HepG2 (cell line): Measurements from ENCODE around the gene CEP78. TPM values are rescaled to one million over a fixed set of nuclear protein-coding genes. Genes with fewer than 3 reads are reported as not detected.
A peak's percentile ranks its signal among the peaks of the same experiment; 100 is the strongest.

Source experiments
- CBFB ChIP-seq: sonication (generic); formaldehyde crosslinking; IDR thresholded peaks from 2 replicates; pipeline ENCODE4 v1.4.0; 2020; ENCODE audit warnings: missing genetic modification reagents
- FOXA1 ChIP-seq, 2 experiments: fragments of 450-650 bp in 1 of 2; sonication (generic) in 1 of 2; formaldehyde crosslinking in 1 of 2; IDR thresholded peaks; 2 replicates each; pipeline versions ENCODE4 v1.4.0 to v1.6.1; 2016 to 2020; ENCODE audit warnings: missing genetic modification reagents in 1 of 2
- GFI1 ChIP-seq: sonication (generic); formaldehyde crosslinking; IDR thresholded peaks from 2 replicates; pipeline ENCODE4 v1.5.0; 2020; ENCODE audit warnings: missing genetic modification reagents, mild to moderate bottlenecking, borderline replicate concordance
- KMT2B ChIP-seq: IDR thresholded peaks from 2 replicates; pipeline ENCODE4 v1.6.1; 2016; ENCODE audit warnings: missing genetic modification reagents, missing compliant biosample characterization
- MED8 ChIP-seq: sonication (generic); formaldehyde crosslinking; IDR thresholded peaks from 2 replicates; pipeline ENCODE4 v1.8.1; 2023; ENCODE audit warnings: mild to moderate bottlenecking, missing genetic modification reagents; ENCODE audit not compliant: insufficient replicate concordance
- ZFX ChIP-seq: sonication (generic); formaldehyde crosslinking; IDR thresholded peaks from 2 replicates; pipeline ENCODE4 v1.4.0; 2020; ENCODE audit warnings: mild to moderate bottlenecking, low read depth, missing genetic modification reagents, moderate library complexity
- polyA plus RNA-seq, 8 experiments: library from polyadenylated mRNA; depleted of rRNA in 3 of 8; stranded (reverse) in 7 of 8; unstranded in 1 of 8; fragments of >200 nt; fragmentation: Illumina TruSeq in 4 of 8; extraction: Trizol in 4 of 8; gene quantifications; 2 replicates each; pipeline versions ENCODE4 v1.2.1 to v1.2.3, GENCODE V29; 2011 to 2016; ENCODE audit warnings: low read depth in 4 of 8, missing spikeins in 1 of 8, mixed read lengths in 1 of 8; ENCODE audit not compliant: insufficient read depth in 1 of 8
- total RNA-seq, 5 experiments: library from RNA; depleted of rRNA; stranded (reverse); fragments of >200 nt; fragmentation: Illumina TruSeq; extraction: Trizol; gene quantifications; 2 replicates each; pipeline ENCODE4 v1.2.3, GENCODE V29; 2016; ENCODE audit warnings: low read depth in 1 of 5
- TF ChIP-seq, protein P1 (sequence below): sonication (generic); formaldehyde crosslinking; IDR thresholded peaks from 2 replicates; pipeline ENCODE4 v1.4.0; 2020; ENCODE audit warnings: missing genetic modification reagents
- TF ChIP-seq, protein P2 (sequence below): sonication (generic); formaldehyde crosslinking; IDR thresholded peaks from 2 replicates; pipeline ENCODE4 v1.4.0; 2020; ENCODE audit warnings: missing genetic modification reagents, borderline replicate concordance
- TF ChIP-seq, protein P3 (sequence below): sonication (generic); formaldehyde crosslinking; IDR thresholded peaks from 2 replicates; pipeline ENCODE4 v1.4.0; 2020; ENCODE audit warnings: missing genetic modification reagents
- TF ChIP-seq, protein P4 (sequence below): sonication (generic); formaldehyde crosslinking; IDR thresholded peaks from 2 replicates; pipeline ENCODE4 v1.4.0; 2020; ENCODE audit warnings: missing genetic modification reagents, borderline replicate concordance
- TF ChIP-seq, protein P5 (sequence below): sonication (generic); formaldehyde crosslinking; IDR thresholded peaks from 2 replicates; pipeline ENCODE4 v1.4.0; 2020; ENCODE audit warnings: missing genetic modification reagents

Gene CEP78
- total and polyA plus RNA-seq, 2 of the 13 experiments (the other 11 are each of a cell fraction or from before 2014, with no cell fraction given) = 5.1 to 30.8 TPM

DNA sequence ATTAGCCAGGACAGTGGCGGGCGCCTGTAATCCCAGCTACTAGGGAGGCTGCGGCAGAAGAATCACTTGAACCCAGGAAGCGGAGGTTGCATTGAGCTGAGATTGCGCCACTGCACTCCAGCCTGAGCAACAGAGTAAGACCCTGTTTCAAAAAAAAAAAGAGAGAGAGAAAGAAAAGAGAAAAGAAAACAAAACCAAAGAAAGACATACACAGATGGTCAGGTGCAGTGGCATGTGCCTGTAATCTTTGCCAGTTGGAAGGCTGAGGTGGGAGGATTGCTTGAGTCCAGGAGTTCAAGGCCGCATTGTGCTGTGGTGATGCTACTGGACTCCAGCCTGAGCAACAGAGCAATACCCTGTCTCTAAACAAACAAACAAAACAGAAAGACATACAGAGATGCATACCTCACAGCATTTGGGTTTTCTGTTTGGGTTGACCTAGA, 51.1 kb downstream of the CEP78 start (continued):
- TF ChIP-seq, protein P1, sequence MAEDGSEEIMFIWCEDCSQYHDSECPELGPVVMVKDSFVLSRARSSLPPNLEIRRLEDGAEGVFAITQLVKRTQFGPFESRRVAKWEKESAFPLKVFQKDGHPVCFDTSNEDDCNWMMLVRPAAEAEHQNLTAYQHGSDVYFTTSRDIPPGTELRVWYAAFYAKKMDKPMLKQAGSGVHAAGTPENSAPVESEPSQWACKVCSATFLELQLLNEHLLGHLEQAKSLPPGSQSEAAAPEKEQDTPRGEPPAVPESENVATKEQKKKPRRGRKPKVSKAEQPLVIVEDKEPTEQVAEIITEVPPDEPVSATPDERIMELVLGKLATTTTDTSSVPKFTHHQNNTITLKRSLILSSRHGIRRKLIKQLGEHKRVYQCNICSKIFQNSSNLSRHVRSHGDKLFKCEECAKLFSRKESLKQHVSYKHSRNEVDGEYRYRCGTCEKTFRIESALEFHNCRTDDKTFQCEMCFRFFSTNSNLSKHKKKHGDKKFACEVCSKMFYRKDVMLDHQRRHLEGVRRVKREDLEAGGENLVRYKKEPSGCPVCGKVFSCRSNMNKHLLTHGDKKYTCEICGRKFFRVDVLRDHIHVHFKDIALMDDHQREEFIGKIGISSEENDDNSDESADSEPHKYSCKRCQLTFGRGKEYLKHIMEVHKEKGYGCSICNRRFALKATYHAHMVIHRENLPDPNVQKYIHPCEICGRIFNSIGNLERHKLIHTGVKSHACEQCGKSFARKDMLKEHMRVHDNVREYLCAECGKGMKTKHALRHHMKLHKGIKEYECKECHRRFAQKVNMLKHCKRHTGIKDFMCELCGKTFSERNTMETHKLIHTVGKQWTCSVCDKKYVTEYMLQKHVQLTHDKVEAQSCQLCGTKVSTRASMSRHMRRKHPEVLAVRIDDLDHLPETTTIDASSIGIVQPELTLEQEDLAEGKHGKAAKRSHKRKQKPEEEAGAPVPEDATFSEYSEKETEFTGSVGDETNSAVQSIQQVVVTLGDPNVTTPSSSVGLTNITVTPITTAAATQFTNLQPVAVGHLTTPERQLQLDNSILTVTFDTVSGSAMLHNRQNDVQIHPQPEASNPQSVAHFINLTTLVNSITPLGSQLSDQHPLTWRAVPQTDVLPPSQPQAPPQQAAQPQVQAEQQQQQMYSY (CRISPR knock-in tag) = no peak
- TF ChIP-seq, protein P2, sequence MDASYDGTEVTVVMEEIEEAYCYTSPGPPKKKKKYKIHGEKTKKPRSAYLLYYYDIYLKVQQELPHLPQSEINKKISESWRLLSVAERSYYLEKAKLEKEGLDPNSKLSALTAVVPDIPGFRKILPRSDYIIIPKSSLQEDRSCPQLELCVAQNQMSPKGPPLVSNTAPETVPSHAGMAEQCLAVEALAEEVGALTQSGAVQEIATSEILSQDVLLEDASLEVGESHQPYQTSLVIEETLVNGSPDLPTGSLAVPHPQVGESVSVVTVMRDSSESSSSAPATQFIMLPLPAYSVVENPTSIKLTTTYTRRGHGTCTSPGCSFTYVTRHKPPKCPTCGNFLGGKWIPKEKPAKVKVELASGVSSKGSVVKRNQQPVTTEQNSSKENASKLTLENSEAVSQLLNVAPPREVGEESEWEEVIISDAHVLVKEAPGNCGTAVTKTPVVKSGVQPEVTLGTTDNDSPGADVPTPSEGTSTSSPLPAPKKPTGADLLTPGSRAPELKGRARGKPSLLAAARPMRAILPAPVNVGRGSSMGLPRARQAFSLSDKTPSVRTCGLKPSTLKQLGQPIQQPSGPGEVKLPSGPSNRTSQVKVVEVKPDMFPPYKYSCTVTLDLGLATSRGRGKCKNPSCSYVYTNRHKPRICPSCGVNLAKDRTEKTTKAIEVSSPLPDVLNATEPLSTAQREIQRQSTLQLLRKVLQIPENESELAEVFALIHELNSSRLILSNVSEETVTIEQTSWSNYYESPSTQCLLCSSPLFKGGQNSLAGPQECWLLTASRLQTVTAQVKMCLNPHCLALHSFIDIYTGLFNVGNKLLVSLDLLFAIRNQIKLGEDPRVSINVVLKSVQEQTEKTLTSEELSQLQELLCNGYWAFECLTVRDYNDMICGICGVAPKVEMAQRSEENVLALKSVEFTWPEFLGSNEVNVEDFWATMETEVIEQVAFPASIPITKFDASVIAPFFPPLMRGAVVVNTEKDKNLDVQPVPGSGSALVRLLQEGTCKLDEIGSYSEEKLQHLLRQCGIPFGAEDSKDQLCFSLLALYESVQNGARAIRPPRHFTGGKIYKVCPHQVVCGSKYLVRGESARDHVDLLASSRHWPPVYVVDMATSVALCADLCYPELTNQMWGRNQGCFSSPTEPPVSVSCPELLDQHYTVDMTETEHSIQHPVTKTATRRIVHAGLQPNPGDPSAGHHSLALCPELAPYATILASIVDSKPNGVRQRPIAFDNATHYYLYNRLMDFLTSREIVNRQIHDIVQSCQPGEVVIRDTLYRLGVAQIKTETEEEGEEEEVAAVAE = no peak
- TF ChIP-seq, protein P3, sequence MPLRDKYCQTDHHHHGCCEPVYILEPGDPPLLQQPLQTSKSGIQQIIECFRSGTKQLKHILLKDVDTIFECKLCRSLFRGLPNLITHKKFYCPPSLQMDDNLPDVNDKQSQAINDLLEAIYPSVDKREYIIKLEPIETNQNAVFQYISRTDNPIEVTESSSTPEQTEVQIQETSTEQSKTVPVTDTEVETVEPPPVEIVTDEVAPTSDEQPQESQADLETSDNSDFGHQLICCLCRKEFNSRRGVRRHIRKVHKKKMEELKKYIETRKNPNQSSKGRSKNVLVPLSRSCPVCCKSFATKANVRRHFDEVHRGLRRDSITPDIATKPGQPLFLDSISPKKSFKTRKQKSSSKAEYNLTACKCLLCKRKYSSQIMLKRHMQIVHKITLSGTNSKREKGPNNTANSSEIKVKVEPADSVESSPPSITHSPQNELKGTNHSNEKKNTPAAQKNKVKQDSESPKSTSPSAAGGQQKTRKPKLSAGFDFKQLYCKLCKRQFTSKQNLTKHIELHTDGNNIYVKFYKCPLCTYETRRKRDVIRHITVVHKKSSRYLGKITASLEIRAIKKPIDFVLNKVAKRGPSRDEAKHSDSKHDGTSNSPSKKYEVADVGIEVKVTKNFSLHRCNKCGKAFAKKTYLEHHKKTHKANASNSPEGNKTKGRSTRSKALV = no peak
- TF ChIP-seq GFI1 (CRISPR knock-in tag) (peak; percentile 90), MED8 (CRISPR knock-in tag) (no peak), CBFB (CRISPR knock-in tag) (no peak), FOXA1 (IDR thresholded peaks at IDR 0.05) (peak; percentile 60), FOXA1 (CRISPR knock-in tag; IDR thresholded peaks at IDR 0.05) (peak; percentile 77), ZFX (0 out of 2 replicates have a peak, but pooled peaks have one; percentile 31), KMT2B (CRISPR knock-in tag) (no peak)
- TF ChIP-seq, protein P4, sequence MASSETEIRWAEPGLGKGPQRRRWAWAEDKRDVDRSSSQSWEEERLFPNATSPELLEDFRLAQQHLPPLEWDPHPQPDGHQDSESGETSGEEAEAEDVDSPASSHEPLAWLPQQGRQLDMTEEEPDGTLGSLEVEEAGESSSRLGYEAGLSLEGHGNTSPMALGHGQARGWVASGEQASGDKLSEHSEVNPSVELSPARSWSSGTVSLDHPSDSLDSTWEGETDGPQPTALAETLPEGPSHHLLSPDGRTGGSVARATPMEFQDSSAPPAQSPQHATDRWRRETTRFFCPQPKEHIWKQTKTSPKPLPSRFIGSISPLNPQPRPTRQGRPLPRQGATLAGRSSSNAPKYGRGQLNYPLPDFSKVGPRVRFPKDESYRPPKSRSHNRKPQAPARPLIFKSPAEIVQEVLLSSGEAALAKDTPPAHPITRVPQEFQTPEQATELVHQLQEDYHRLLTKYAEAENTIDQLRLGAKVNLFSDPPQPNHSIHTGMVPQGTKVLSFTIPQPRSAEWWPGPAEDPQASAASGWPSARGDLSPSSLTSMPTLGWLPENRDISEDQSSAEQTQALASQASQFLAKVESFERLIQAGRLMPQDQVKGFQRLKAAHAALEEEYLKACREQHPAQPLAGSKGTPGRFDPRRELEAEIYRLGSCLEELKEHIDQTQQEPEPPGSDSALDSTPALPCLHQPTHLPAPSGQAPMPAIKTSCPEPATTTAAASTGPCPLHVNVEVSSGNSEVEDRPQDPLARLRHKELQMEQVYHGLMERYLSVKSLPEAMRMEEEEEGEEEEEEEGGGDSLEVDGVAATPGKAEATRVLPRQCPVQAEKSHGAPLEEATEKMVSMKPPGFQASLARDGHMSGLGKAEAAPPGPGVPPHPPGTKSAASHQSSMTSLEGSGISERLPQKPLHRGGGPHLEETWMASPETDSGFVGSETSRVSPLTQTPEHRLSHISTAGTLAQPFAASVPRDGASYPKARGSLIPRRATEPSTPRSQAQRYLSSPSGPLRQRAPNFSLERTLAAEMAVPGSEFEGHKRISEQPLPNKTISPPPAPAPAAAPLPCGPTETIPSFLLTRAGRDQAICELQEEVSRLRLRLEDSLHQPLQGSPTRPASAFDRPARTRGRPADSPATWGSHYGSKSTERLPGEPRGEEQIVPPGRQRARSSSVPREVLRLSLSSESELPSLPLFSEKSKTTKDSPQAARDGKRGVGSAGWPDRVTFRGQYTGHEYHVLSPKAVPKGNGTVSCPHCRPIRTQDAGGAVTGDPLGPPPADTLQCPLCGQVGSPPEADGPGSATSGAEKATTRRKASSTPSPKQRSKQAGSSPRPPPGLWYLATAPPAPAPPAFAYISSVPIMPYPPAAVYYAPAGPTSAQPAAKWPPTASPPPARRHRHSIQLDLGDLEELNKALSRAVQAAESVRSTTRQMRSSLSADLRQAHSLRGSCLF (CRISPR knock-in tag) = no peak
- TF ChIP-seq, protein P5, sequence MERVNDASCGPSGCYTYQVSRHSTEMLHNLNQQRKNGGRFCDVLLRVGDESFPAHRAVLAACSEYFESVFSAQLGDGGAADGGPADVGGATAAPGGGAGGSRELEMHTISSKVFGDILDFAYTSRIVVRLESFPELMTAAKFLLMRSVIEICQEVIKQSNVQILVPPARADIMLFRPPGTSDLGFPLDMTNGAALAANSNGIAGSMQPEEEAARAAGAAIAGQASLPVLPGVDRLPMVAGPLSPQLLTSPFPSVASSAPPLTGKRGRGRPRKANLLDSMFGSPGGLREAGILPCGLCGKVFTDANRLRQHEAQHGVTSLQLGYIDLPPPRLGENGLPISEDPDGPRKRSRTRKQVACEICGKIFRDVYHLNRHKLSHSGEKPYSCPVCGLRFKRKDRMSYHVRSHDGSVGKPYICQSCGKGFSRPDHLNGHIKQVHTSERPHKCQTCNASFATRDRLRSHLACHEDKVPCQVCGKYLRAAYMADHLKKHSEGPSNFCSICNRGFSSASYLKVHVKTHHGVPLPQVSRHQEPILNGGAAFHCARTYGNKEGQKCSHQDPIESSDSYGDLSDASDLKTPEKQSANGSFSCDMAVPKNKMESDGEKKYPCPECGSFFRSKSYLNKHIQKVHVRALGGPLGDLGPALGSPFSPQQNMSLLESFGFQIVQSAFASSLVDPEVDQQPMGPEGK = peak; percentile 33; the same call in 1 of the 2 replicates
